Dendritic cell treated with granulocyte-macrophage colony-stimulating factor and Interleukin-4, amounts not matched to agents 40 ng/mL and 50 ng/mL, for 4 days (primary cell): Measurements from ENCODE around the gene DARS2.
"Not testable (repeated sequence)": the region's sequence is repeated elsewhere in the genome, so short reads cannot be mapped to it uniquely, and the experiment has no call there.

ENCODE experiments used
- H3K27ac Mint-ChIP-seq: one replicate; pipeline ENCODE4 v1.8.0; 2022; ENCODE audit warnings: mild to moderate bottlenecking, mixed read lengths
- H3K27me3 Mint-ChIP-seq: one replicate; pipeline ENCODE4 v1.8.0; 2022; ENCODE audit warnings: mild to moderate bottlenecking, mixed read lengths
- H3K36me3 Mint-ChIP-seq: one replicate; pipeline ENCODE4 v1.8.0; 2022; ENCODE audit warnings: low read depth, mixed read lengths
- H3K4me1 Mint-ChIP-seq: one replicate; pipeline ENCODE4 v1.8.0; 2022; ENCODE audit warnings: low read depth, mixed read lengths
- H3K4me3 Mint-ChIP-seq: one replicate; pipeline ENCODE4 v1.8.0; 2022; ENCODE audit warnings: mild to moderate bottlenecking, moderate library complexity, mixed read lengths
- H3K9me3 Mint-ChIP-seq: one replicate; pipeline ENCODE4 v1.8.0; 2022; ENCODE audit warnings: mixed read lengths
- intact Hi-C: fragments of 100-400 bp; cut with micrococcal nuclease; formaldehyde crosslinking; loops from one replicate; pipeline ENCODE4 v1.15.0; 2022

The DARS2 gene

GRCh38 chr1:173824315-173825081 is at the start of gene DARS2, which contains the start of gene CENPL:
Gene DARS2, plus strand, starts transcription at chr1:173824673. Its CDS starts 557 bp downstream, at chr1:173825230.
Gene CENPL, minus strand, starts transcription at chr1:173824883. Its CDS starts 13,584 bp downstream, at chr1:173811299.
- intact Hi-C loops: loop anchor here (1.0 to 5.0 kb wide), 5 partner anchors 44 to 1082 kb away; partner anchors contain the start of genes KLHL20, PRDX6 and ZBTB37
- Mint-ChIP-seq H3K4me1 (peaks cover 36% of the 10 kb centered on the region), H3K4me3 (peak within 1 kb of the TSS; percentile 97), H3K9me3 (no peaks in the 10 kb centered on the region), H3K36me3 (peaks cover 34% of the 10 kb centered on the region), H3K27ac (peak within 1 kb of the TSS; percentile 99), H3K27me3 (no peaks in the 10 kb centered on the region)

- H3K36me3 Mint-ChIP-seq: peaks cover 74% of the 10 kb centered on the region
- peaks cover 11% of the 10 kb centered on the region for H3K4me1 Mint-ChIP-seq
- intact Hi-C loops: no loop called here
- no peak overlapping the region for H3K27ac Mint-ChIP-seq
- no peaks in the 10 kb centered on the region for H3K27me3 Mint-ChIP-seq
- no peaks in the 10 kb centered on the region for H3K9me3 Mint-ChIP-seq
- no peak overlapping the region for H3K4me3 Mint-ChIP-seq
Observed at GRCh38 chr1:173775578-173776226, 48.8 kb upstream of the DARS2 start.

GRCh38 chr1:173779936-173780335 is 44.5 kb upstream of the DARS2 start:
- intact Hi-C loops: no loop called here
- peaks cover 11% of the 10 kb centered on the region for H3K4me1 Mint-ChIP-seq
- H3K36me3 Mint-ChIP-seq: peaks cover 93% of the 10 kb centered on the region
- no peak overlapping the region for H3K4me3 Mint-ChIP-seq
- H3K27ac Mint-ChIP-seq: no peak overlapping the region
- H3K27me3 Mint-ChIP-seq: no peaks in the 10 kb centered on the region
- H3K9me3 Mint-ChIP-seq: no peaks in the 10 kb centered on the region

- Mint-ChIP-seq H3K27ac (no peak overlapping the region), H3K4me1 (no peaks in the 10 kb centered on the region), H3K36me3 (peaks cover 82% of the 10 kb centered on the region), H3K9me3 (no peaks in the 10 kb centered on the region), H3K4me3 (no peak overlapping the region), H3K27me3 (no peaks in the 10 kb centered on the region)
- intact Hi-C loops: no loop called here
Observed at GRCh38 chr1:173784997-173785396, 39.5 kb upstream of the DARS2 start.

- H3K4me3 Mint-ChIP-seq: no peak overlapping the region
- H3K27me3 Mint-ChIP-seq: no peaks in the 10 kb centered on the region
- no peaks in the 10 kb centered on the region for H3K4me1 Mint-ChIP-seq
- intact Hi-C loops: no loop called here
- no peak overlapping the region for H3K27ac Mint-ChIP-seq
- peaks cover 43% of the 10 kb centered on the region for H3K36me3 Mint-ChIP-seq
- no peaks in the 10 kb centered on the region for H3K9me3 Mint-ChIP-seq
Observed at GRCh38 chr1:173789841-173790240, 34.6 kb upstream of the DARS2 start.

- no peak overlapping the region for H3K27ac Mint-ChIP-seq
- peaks cover 6% of the 10 kb centered on the region for H3K36me3 Mint-ChIP-seq
- intact Hi-C loops: no loop called here
Observed at GRCh38 chr1:173798078-173798477, 26.4 kb upstream of the DARS2 start.

GRCh38 chr1:173799995-173800394 is 24.5 kb upstream of the DARS2 start:
- H3K9me3 Mint-ChIP-seq, H3K4me1 Mint-ChIP-seq, intact Hi-C loops, H3K4me3 Mint-ChIP-seq, H3K27me3 Mint-ChIP-seq, H3K27ac Mint-ChIP-seq: not testable (repeated sequence)
- peaks cover 19% of the 10 kb centered on the region for H3K36me3 Mint-ChIP-seq

More at GRCh38 chr1:173798078-173798477, 26.4 kb upstream of the DARS2 start:
- Mint-ChIP-seq H3K9me3 (no peaks in the 10 kb centered on the region), H3K4me3 (no peak overlapping the region), H3K27me3 (no peaks in the 10 kb centered on the region), H3K4me1 (no peaks in the 10 kb centered on the region)

- no peaks in the 10 kb centered on the region for H3K27me3 Mint-ChIP-seq
- peaks cover 37% of the 10 kb centered on the region for H3K36me3 Mint-ChIP-seq
- no peak overlapping the region for H3K4me3 Mint-ChIP-seq
- no peaks in the 10 kb centered on the region for H3K4me1 Mint-ChIP-seq
- intact Hi-C loops: no loop called here
- H3K9me3 Mint-ChIP-seq: no peaks in the 10 kb centered on the region
- H3K27ac Mint-ChIP-seq: no peak overlapping the region
Observed at GRCh38 chr1:173802961-173803360, 21.5 kb upstream of the DARS2 start.

- H3K9me3 Mint-ChIP-seq, H3K27me3 Mint-ChIP-seq, H3K4me3 Mint-ChIP-seq, intact Hi-C loops, H3K4me1 Mint-ChIP-seq, H3K27ac Mint-ChIP-seq: not testable (repeated sequence)
- peaks cover 23% of the 10 kb centered on the region for H3K36me3 Mint-ChIP-seq
Observed at GRCh38 chr1:173813654-173814053, 10.8 kb upstream of the DARS2 start.

GRCh38 chr1:173818459-173818858 is 6.0 kb upstream of the DARS2 start:
- Mint-ChIP-seq H3K4me1 (peaks cover 27% of the 10 kb centered on the region), H3K36me3 (peaks cover 22% of the 10 kb centered on the region), H3K4me3 (no peak overlapping the region), H3K27me3 (no peaks in the 10 kb centered on the region), H3K27ac (no peak overlapping the region), H3K9me3 (no peaks in the 10 kb centered on the region)
- intact Hi-C loops: no loop called here

- Mint-ChIP-seq H3K9me3 (no peaks in the 10 kb centered on the region), H3K4me1 (peaks cover 27% of the 10 kb centered on the region), H3K4me3 (no peak overlapping the region), H3K27ac (no peak overlapping the region), H3K36me3 (peaks cover 36% of the 10 kb centered on the region), H3K27me3 (no peaks in the 10 kb centered on the region)
- intact Hi-C loops: loop anchor here (5.0 kb wide), 1 partner anchor 109 kb away; the partner anchor contains the start of gene KLHL20
Observed at GRCh38 chr1:173821680-173822079, 2.8 kb upstream of the DARS2 start.

GRCh38 chr1:173823781-173824314 is 625 bp upstream of the DARS2 start:
- intact Hi-C loops: loop anchor here (1.0 to 5.0 kb wide), 5 partner anchors 44 to 404 kb away; partner anchors contain the start of genes KLHL20, PRDX6 and ZBTB37
- Mint-ChIP-seq H3K27me3 (no peaks in the 10 kb centered on the region), H3K4me1 (peaks cover 36% of the 10 kb centered on the region), H3K27ac (peak overlapping the region; percentile 99), H3K4me3 (peak overlapping the region; percentile 97), H3K36me3 (peaks cover 33% of the 10 kb centered on the region), H3K9me3 (no peaks in the 10 kb centered on the region)

GRCh38 chr1:173827611-173828010 is 3.1 kb downstream of the DARS2 start:
- Mint-ChIP-seq H3K36me3 (peaks cover 40% of the 10 kb centered on the region), H3K4me3 (no peak overlapping the region), H3K27ac (no peak overlapping the region), H3K9me3 (no peaks in the 10 kb centered on the region), H3K4me1 (peaks cover 25% of the 10 kb centered on the region), H3K27me3 (no peaks in the 10 kb centered on the region)
- intact Hi-C loops: loop anchor here (5.0 kb wide), 1 partner anchor 1085 kb away; no protein-coding TSS in a partner anchor

GRCh38 chr1:173832748-173833147 is 8.3 kb downstream of the DARS2 start:
- no peak overlapping the region for H3K27ac Mint-ChIP-seq
- H3K36me3 Mint-ChIP-seq: peaks cover 62% of the 10 kb centered on the region
- H3K27me3 Mint-ChIP-seq: no peaks in the 10 kb centered on the region
- no peaks in the 10 kb centered on the region for H3K4me1 Mint-ChIP-seq
- H3K9me3 Mint-ChIP-seq: no peaks in the 10 kb centered on the region
- H3K4me3 Mint-ChIP-seq: no peak overlapping the region
- intact Hi-C loops: no loop called here
